SK-N-SH (cell line): ENCODE results near the gene RRAGC. TPM values are rescaled to one million over a fixed set of nuclear protein-coding genes. Genes with fewer than 3 reads are reported as not detected.

Experiments
- CTCF ChIA-PET: fragments of 300-600, 350-600 bp; formaldehyde crosslinking; extraction: SDS; loops from one replicate; lab custom pipeline; 2021; lab: Yijun Ruan, JAX
- POLR2A ChIA-PET: fragments of 350-600 bp; sonication (Branson Sonifier 250); formaldehyde crosslinking; extraction: SDS; loops from one replicate; lab custom pipeline; 2020; ENCODE audit warnings: antibody characterized with exemption, inconsistent platforms; lab: Yijun Ruan, JAX
- DNase-seq: peaks from one replicate; pipeline ENCODE4 v3.0.0; 2012
- H2AFZ ChIP-seq: fragments of 200-600 bp; sonication (generic); 2 replicates; pipeline ENCODE4 v1.8.1; 2016; ENCODE audit warnings: antibody characterized with exemption, mild to moderate bottlenecking, low read depth
- H3F3A ChIP-seq: fragments of 200-600 bp; sonication (generic); replicated peaks from 2 replicates; pipeline ENCODE3; 2016; ENCODE audit warnings: antibody characterized with exemption, mild to moderate bottlenecking; ENCODE audit not compliant: insufficient read depth
- H3K27ac ChIP-seq, 2 experiments: fragments of 200-500 bp in 1 of 2; fragments of 200-600 bp in 1 of 2; sonication (Bioruptor generic) in 1 of 2; sonication (generic), shearing (Covaris generic) in 1 of 2; 2 replicates each; pipeline versions ENCODE4 v1.5.1 to v1.6.1; 2014 to 2016; ENCODE audit warnings: low read depth in 2 of 2, inconsistent platforms in 1 of 2, low read length in 1 of 2, mild to moderate bottlenecking in 1 of 2, mixed read lengths in 1 of 2
- H3K27me3 ChIP-seq: fragments of 200-600 bp; sonication (generic), shearing (Covaris generic); 2 replicates; pipeline ENCODE4 v1.6.1; 2016; ENCODE audit warnings: mixed run types; ENCODE audit not compliant: insufficient read depth
- H3K36me3 ChIP-seq, 2 experiments: fragments of 200-500 bp in 1 of 2; fragments of 200-600 bp in 1 of 2; sonication (Bioruptor generic) in 1 of 2; sonication (generic) in 1 of 2; replicated peaks in 1 of 2; 2 replicates each; pipeline versions ENCODE3 to v1.5.1; 2014 to 2016; ENCODE audit warnings: low read length in 1 of 2, mild to moderate bottlenecking in 1 of 2; ENCODE audit not compliant: insufficient read depth in 2 of 2, control insufficient read depth in 1 of 2
- H3K4me1 ChIP-seq, 2 experiments: fragments of 200-500 bp in 1 of 2; fragments of 200-600 bp in 1 of 2; sonication (Bioruptor generic) in 1 of 2; sonication (generic), shearing (Covaris generic) in 1 of 2; 2 replicates each; pipeline versions ENCODE4 v1.5.1 to v1.6.1; 2014 to 2016; ENCODE audit warnings: low read depth in 1 of 2, low read length in 1 of 2, mixed run types in 1 of 2; ENCODE audit not compliant: insufficient read depth in 2 of 2, control insufficient read depth in 1 of 2
- H3K4me2 ChIP-seq: fragments of 200-600 bp; sonication (generic), shearing (Covaris generic); 2 replicates; pipeline ENCODE4 v1.6.1; 2017; ENCODE audit warnings: mixed run types
- H3K4me3 ChIP-seq, 2 experiments: fragments of 200-500 bp in 1 of 2; fragments of 200-600 bp in 1 of 2; sonication (Bioruptor generic) in 1 of 2; sonication (generic), shearing (Covaris generic) in 1 of 2; 2 replicates each; pipeline versions ENCODE4 v1.5.1 to v1.8.1; 2014 to 2016; ENCODE audit warnings: low read depth in 2 of 2, inconsistent platforms in 1 of 2, low read length in 1 of 2, mild to moderate bottlenecking in 1 of 2, mixed read lengths in 1 of 2, moderate library complexity in 1 of 2
- H3K79me2 ChIP-seq: fragments of 200-600 bp; sonication (generic); 2 replicates; pipeline ENCODE4 v1.8.1; 2017; ENCODE audit warnings: mild to moderate bottlenecking; ENCODE audit not compliant: insufficient read depth
- H3K9ac ChIP-seq: fragments of 200-600 bp; sonication (generic); 2 replicates; pipeline ENCODE4 v1.6.1; 2017; ENCODE audit warnings: mixed run types
- H3K9me2 ChIP-seq: fragments of 200-600 bp; sonication (generic); 2 replicates; pipeline ENCODE4 v1.6.1; 2017; ENCODE audit warnings: mixed run types
- H3K9me3 ChIP-seq: fragments of 200-600 bp; sonication (generic); 2 replicates; pipeline ENCODE4 v1.6.1; 2017; ENCODE audit warnings: mixed run types, mild to moderate bottlenecking, moderate library complexity
- H4K20me1 ChIP-seq: fragments of 200-600 bp; sonication (generic); 2 replicates; pipeline ENCODE4 v1.6.1; 2017; ENCODE audit warnings: mild to moderate bottlenecking, mixed run types; ENCODE audit not compliant: insufficient read depth
- CHD2 ChIP-seq: fragments of 150-350 bp; IDR thresholded peaks from 2 replicates; pipeline ENCODE4 v1.6.1; 2018; ENCODE audit warnings: low read length; ENCODE audit not compliant: partially characterized antibody
- ELF1 ChIP-seq: IDR thresholded peaks from 2 replicates; pipeline ENCODE4 v1.4.0; 2012
- FOXJ3 ChIP-seq: sonication (generic); formaldehyde crosslinking; IDR thresholded peaks from 2 replicates; pipeline ENCODE4 v1.5.1; 2020; ENCODE audit warnings: mild to moderate bottlenecking, missing genetic modification reagents
- FOXM1 ChIP-seq: IDR thresholded peaks from 2 replicates; pipeline ENCODE4 v1.4.0; 2012; ENCODE audit warnings: low read depth, mild to moderate bottlenecking
- GABPA ChIP-seq: IDR thresholded peaks from 2 replicates; pipeline ENCODE4 v1.4.0; 2012; ENCODE audit warnings: low read depth, mild to moderate bottlenecking
- MAX ChIP-seq: IDR thresholded peaks from 2 replicates; pipeline ENCODE4 v1.4.0; 2012; ENCODE audit warnings: low read depth
- MEF2A ChIP-seq: IDR thresholded peaks from 2 replicates; pipeline ENCODE4 v1.4.0; 2012; ENCODE audit warnings: low read depth, borderline replicate concordance
- POLR2AphosphoS5 ChIP-seq: IDR thresholded peaks from 2 replicates; pipeline ENCODE4 v1.6.1; 2012; ENCODE audit warnings: low read depth, low read length
- RAD21 ChIP-seq: IDR thresholded peaks from 2 replicates; pipeline ENCODE4 v1.6.1; 2012; ENCODE audit warnings: mild to moderate bottlenecking, low read length
- RCOR1 ChIP-seq: fragments of 150-350 bp; IDR thresholded peaks from 2 replicates; pipeline ENCODE4 v1.6.1; 2017; ENCODE audit warnings: antibody characterized with exemption, low read length
- SIN3A ChIP-seq: IDR thresholded peaks from 2 replicates; pipeline ENCODE4 v1.6.1; 2012; ENCODE audit warnings: low read depth, mild to moderate bottlenecking, low read length, moderate library complexity, borderline replicate concordance
- SMC3 ChIP-seq: IDR thresholded peaks from 2 replicates; pipeline ENCODE4 v1.6.1; 2012; ENCODE audit warnings: low read depth, low read length, improper control_type of control experiment
- TCF12 ChIP-seq: IDR thresholded peaks from 2 replicates; pipeline ENCODE4 v1.4.0; 2012
- USF1 ChIP-seq: IDR thresholded peaks from 2 replicates; pipeline ENCODE4 v1.4.0; 2012; ENCODE audit warnings: low read depth, borderline replicate concordance
- USF2 ChIP-seq: fragments of 150-350 bp; IDR thresholded peaks from 2 replicates; pipeline ENCODE4 v1.6.1; 2017; ENCODE audit warnings: antibody characterized with exemption, low read length, low read depth, borderline replicate concordance
- WGBS: methylation state at CpG from one replicate; pipeline ENCODE4 v1.1.6; 2017; ENCODE audit warnings: low lambda C conversion rate; 5-methylcytosine and 5-hydroxymethylcytosine counted together
- polyA plus RNA-seq, 3 experiments: library from polyadenylated mRNA; depleted of rRNA; stranded (reverse); fragments of >200 nt; gene quantifications; 2 replicates each; pipeline ENCODE4 v1.2.3, GENCODE V29; 2012
- TF ChIP-seq, protein P1 (sequence below): IDR thresholded peaks from 2 replicates; pipeline ENCODE4 v1.6.1; 2012; ENCODE audit warnings: mild to moderate bottlenecking, low read depth, low read length, moderate library complexity

RRAGC gene
- polyA plus RNA-seq, 1 of the 3 experiments (the other 2 are of a cell fraction) = 9.6 TPM

DNA sequence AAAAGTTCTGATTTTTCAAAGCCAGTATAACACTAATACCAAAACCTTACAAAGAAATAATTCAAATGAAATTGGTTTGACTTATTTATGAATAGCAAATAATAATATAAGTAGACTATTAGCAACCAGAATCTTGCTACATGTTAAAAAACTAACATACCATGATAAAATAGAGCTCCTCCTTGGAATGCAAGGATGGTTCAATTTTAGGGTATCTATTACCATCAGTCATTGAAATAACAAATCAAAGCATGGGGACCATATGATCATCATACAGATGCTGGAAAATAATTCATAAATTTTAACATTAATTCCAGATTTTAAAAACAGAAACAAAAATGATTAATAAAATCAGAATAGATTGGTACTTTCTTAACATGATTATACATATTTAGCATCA, 66.3 kb downstream of the RRAGC start:
- no peaks in the 10 kb centered on the region for H3K36me3 ChIP-seq
- H2AFZ ChIP-seq = no peak overlapping the region
- no peak overlapping the region for H3K27ac ChIP-seq
- POLR2A ChIA-PET = no interaction called here
- H3K27me3 ChIP-seq = peaks cover 8% of the 10 kb centered on the region; the same call in 1 of the 2 replicates
- H3K9ac ChIP-seq = no peak overlapping the region
- H4K20me1 ChIP-seq = no peaks in the 10 kb centered on the region
- TF ChIP-seq MEF2A (no peak), ELF1 (no peak), TCF12 (no peak), FOXM1 (no peak), RCOR1 (no peak), GABPA (no peak), RAD21 (no peak), FOXJ3 (CRISPR knock-in tag) (no peak), MAX (no peak)
- TF ChIP-seq, all 33 proteins: peak for 0
- CTCF ChIA-PET = interaction anchor here (1.9 to 2.2 kb wide), 2 partner anchors 8 to 42 kb away, joined by 6 to 7 read pairs; no protein-coding TSS in a partner anchor
- Histone ChIP-seq H3K9me3 (0 out of 2 replicates have a peak, but pooled peaks cover 4% of the 10 kb centered on the region), H3K4me3 (no peak overlapping the region), H3K79me2 (no peaks in the 10 kb centered on the region), H3K4me2 (no peak overlapping the region), H3K9me2 (no peaks in the 10 kb centered on the region), H3K4me1 (peaks cover 0 to 3% of the 10 kb centered on the region in 2 experiments; a peak in 2 of 4 replicates), H3F3A (no peaks in the 10 kb centered on the region)
- DNase-seq = no peak

DNA sequence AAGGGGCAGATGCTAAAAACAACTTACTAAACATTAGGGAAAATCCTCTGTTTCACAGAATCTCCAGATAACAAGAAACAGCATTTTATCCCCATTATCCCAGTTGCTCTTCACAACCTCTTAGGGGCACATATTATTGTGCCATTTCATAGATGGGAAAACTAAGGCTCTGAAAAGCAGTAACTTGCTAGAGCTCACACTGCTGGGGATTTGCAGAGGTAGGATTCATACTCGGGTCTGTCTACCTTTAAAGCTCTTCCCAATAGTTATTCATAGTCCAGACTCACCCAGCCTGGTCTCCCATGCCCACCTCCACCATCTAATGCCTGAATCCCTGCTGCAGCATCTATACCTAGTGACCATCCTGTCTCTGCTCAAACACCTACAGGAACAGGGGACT, 67.7 kb downstream of the RRAGC start:
- Histone ChIP-seq H3K27me3 (peaks cover 12% of the 10 kb centered on the region; the same call in 1 of the 2 replicates), H4K20me1 (no peaks in the 10 kb centered on the region), H3K4me3 (no peak overlapping the region), H3F3A (no peaks in the 10 kb centered on the region), H3K4me1 (peaks cover 0 to 3% of the 10 kb centered on the region in 2 experiments; a peak in 2 of 4 replicates), H3K27ac (no peak overlapping the region), H3K9ac (no peak overlapping the region), H3K4me2 (no peak overlapping the region), H3K9me2 (no peaks in the 10 kb centered on the region), H2AFZ (no peak overlapping the region), H3K79me2 (no peaks in the 10 kb centered on the region), H3K36me3 (no peaks in the 10 kb centered on the region), H3K9me3 (0 out of 2 replicates have a peak, but pooled peaks cover 4% of the 10 kb centered on the region)
- TF ChIP-seq SMC3 = no peak
- TF ChIP-seq CHD2 = no peak
- TF ChIP-seq USF2 = no peak
- TF ChIP-seq POLR2AphosphoS5 = no peak
- TF ChIP-seq USF1 = no peak
- TF ChIP-seq, protein P1, sequence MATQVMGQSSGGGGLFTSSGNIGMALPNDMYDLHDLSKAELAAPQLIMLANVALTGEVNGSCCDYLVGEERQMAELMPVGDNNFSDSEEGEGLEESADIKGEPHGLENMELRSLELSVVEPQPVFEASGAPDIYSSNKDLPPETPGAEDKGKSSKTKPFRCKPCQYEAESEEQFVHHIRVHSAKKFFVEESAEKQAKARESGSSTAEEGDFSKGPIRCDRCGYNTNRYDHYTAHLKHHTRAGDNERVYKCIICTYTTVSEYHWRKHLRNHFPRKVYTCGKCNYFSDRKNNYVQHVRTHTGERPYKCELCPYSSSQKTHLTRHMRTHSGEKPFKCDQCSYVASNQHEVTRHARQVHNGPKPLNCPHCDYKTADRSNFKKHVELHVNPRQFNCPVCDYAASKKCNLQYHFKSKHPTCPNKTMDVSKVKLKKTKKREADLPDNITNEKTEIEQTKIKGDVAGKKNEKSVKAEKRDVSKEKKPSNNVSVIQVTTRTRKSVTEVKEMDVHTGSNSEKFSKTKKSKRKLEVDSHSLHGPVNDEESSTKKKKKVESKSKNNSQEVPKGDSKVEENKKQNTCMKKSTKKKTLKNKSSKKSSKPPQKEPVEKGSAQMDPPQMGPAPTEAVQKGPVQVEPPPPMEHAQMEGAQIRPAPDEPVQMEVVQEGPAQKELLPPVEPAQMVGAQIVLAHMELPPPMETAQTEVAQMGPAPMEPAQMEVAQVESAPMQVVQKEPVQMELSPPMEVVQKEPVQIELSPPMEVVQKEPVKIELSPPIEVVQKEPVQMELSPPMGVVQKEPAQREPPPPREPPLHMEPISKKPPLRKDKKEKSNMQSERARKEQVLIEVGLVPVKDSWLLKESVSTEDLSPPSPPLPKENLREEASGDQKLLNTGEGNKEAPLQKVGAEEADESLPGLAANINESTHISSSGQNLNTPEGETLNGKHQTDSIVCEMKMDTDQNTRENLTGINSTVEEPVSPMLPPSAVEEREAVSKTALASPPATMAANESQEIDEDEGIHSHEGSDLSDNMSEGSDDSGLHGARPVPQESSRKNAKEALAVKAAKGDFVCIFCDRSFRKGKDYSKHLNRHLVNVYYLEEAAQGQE = no peak
- no peak for TF ChIP-seq SIN3A
- TF ChIP-seq MAX = no peak
- POLR2A ChIA-PET = no interaction called here
- 0% methylated on average over 1 of the region's 1 CpG for WGBS
- DNase-seq = no peak
- CTCF ChIA-PET = interaction anchor here (0.8 to 2.2 kb wide), 2 partner anchors 10 to 43 kb away, joined by 3 to 7 read pairs; no protein-coding TSS in a partner anchor
